ENCODE data around the gene MS4A6E.

DNA sequence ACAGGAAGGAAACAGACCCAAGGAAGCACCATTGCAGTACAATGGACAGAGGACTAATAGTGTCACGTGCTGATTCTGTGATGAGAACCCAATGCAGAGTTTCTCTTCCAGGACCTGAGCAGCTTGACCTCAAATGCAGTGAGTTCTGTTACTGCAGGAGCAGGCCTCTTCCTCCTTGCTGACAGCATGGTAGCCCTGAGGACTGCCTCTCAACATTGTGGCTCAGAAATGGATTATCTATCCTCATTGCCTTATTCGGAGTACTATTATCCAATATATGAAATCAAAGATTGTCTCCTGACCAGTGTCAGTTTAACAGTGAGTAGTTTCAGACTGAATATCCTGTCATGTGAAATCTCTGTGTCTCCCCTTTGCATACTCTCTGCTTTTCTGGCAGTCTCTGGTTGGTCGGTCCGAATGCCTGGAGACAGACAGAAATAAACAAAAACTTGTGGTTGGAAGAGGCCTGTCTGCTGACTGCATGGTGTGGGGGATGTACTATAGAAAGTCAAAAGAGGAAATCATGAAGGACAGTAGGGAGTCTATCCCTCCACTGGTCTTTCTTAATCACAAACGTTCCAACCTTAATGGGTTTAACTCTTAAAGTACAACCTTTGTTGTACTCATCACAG lies 62.3 kb downstream of the MS4A6E start:
- TF ChIP-seq GATA2 (IDR thresholded peaks at IDR 0.05; ENCODE audit: low read depth, low read length) (no peak), GATA3 (IDR thresholded peaks at IDR 0.05; ENCODE audit: low read depth, low read length) (no peak)

Data from SH-SY5Y (cell line).